HG02981 (cell line): ENCODE measurements around the gene ESR2.

ENCODE experiments used
- ATAC-seq: cut with Tn5 transposase; IDR thresholded peaks from one replicate; pipeline ENCODE4 v1.9.1; 2021; ENCODE audit warnings: mild to moderate bottlenecking, moderate library complexity; ENCODE audit not compliant: unreplicated experiment

The ESR2 gene

GRCh38 chr14:64272019-64272418 is 22.2 kb downstream of the ESR2 start:
- ATAC-seq: no peak

GRCh38 chr14:64266239-64266638 is 27.9 kb downstream of the ESR2 start:
- no peak for ATAC-seq

DNA sequence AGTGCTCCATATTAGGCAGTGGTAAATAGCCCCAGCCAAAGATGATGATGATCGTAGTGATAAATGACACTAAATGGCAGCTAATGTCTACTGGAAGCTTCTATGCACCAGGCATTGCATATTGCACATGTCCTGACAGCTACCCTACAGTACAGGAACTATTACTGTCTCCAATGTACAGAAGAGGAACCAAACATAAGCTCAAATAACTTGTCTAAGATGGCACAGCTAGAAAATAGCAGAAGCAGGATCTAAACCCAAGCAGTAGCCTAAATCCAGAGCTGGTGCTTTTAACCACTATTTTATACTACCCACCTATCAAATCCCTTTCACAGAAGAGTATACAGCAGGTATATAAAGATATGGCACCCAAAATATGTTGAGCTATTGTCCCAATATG is 28.9 kb downstream of the ESR2 start:
- no peak for ATAC-seq

- ATAC-seq: no peak
Measured at GRCh38 chr14:64260418-64260817, 33.8 kb downstream of the ESR2 start.

DNA sequence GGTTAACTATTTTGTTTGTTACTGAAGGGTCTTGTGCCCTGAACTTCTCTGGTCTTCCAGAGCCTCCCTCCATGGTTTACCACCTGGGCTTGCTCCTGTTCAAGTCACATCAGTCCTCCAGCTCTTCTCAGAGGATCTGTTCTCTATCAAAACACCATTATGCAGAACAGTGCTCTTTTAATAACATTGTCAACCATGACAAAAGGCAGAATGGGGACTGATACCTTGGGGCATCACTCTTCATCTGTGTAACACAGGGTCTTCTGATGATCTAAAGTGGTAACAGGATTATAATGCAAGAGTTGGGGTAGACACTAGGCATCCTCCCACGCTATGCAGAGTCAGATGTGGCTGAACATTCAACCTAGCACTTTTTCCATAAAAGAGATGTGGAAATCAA is 38.4 kb downstream of the ESR2 start:
- no peak for ATAC-seq

GRCh38 chr14:64253672-64254071 is 40.5 kb downstream of the ESR2 start:
- ATAC-seq: no peak

DNA sequence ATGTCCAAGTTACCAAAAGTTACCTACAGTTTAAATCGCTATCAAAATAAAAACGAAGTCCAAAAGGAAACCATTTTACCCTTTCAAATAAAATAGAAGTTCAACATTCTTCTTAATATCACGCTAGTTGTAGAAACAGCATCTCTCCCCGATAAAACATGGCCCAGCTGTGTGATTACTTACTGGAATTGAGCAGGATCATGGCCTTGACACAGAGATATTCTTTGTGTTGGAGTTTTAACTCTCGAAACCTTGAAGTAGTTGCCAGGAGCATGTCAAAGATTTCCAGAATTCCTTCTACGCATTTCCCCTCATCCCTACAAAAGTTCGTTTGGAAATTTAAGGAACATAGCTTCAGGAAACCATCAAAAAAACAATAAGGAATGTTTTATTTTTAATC is 44.8 kb downstream of the ESR2 start:
- no peak for ATAC-seq

- no peak for ATAC-seq
Measured at GRCh38 chr14:64248689-64249088, 45.5 kb downstream of the ESR2 start.

DNA sequence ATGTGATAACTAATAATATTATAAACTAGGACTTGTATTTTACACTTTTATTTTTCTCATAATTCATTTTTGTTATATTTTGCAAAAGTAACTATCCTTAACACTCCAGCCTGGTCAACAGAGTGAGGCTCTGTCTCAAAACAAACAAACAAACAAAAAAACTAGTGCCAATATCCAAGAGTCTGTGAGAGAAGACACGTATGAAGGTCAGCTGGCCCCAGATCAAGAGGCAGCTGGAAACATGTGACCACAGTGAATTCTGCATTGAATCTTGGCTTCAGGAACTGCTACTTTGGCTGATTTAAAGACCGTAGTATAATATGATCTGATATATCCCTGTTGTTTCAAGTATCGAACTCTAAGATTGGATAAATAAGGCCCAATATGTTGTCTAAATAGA is 47.0 kb downstream of the ESR2 start:
- no peak for ATAC-seq

GRCh38 chr14:64246688-64247087 is 47.5 kb downstream of the ESR2 start:
- ATAC-seq: no peak

DNA sequence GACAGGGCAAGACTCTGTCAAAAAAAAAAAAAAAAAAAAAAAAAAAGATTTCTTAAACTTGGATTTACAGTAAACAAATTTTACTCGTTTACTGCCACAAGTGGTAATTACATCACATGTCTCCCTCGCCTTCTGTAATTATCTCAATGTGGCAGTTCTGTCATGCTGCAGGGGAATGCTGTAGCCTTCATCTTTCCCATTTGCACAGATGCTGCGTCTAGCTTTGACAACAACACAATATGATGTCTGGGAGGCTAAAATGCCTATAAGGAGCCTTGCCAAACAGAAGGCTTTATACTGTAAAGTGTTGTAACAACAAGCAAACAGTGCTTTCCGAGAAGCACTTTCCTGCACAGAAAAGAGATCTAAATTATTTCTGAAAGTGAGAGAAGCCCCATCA is 48.7 kb downstream of the ESR2 start:
- ATAC-seq: no peak

DNA sequence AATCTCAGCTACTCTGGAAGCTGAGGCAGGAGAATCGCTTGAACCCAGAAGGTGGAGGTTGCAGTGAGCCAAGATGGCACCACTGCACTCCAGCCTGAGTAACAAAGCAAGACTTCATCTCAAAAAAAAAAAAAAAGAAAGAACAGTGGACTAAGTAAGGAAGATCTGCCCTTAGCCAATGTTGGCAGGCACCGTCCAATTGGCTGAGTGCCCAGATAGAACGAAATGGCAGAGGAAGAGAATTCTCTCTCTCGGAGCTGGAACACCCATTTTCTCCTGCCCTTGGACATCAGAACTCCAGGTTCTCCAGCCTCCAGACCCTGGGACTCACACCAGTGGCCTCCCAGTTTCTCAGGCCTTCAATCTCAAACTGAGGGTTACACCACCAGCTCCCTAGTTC is 49.9 kb downstream of the ESR2 start:
- no peak for ATAC-seq

DNA sequence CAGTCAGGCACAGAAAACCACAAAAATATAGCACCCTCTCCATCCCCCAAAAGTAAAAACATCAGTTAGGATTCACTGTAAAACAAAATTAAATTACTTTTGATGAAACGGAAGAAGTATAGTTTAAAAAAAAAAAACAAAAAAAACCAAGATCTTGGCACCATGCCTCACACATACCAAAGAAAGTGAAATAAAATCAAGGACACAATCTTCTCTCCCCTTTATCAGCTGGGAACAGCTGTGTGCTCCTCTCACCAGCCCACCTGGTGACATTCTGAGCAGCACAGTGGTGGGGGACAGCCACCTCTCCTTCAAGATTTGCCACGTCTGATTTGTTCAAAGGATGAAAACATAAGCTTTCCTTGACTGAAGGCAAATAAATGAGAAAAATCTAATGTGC is 55.5 kb downstream of the ESR2 start:
- no peak for ATAC-seq

DNA sequence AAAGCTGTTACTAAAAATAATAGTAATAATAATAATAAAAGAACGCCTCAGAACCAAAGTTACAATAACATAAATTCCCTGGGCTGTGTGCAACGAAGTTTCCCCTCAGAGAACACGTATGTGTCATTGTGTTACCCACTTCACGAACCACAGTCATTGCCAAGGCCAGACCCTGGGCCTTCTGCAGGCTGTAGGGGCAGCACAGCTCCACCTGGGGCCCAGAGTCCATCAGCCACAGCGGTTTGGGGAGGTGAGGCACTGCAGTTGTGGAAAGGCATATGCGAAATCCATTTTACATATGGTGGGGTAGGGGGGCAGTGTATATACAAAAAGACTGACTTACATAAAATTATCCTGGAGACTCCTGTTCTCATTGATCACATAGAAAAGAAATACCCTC is 56.1 kb downstream of the ESR2 start:
- ATAC-seq: no peak

DNA sequence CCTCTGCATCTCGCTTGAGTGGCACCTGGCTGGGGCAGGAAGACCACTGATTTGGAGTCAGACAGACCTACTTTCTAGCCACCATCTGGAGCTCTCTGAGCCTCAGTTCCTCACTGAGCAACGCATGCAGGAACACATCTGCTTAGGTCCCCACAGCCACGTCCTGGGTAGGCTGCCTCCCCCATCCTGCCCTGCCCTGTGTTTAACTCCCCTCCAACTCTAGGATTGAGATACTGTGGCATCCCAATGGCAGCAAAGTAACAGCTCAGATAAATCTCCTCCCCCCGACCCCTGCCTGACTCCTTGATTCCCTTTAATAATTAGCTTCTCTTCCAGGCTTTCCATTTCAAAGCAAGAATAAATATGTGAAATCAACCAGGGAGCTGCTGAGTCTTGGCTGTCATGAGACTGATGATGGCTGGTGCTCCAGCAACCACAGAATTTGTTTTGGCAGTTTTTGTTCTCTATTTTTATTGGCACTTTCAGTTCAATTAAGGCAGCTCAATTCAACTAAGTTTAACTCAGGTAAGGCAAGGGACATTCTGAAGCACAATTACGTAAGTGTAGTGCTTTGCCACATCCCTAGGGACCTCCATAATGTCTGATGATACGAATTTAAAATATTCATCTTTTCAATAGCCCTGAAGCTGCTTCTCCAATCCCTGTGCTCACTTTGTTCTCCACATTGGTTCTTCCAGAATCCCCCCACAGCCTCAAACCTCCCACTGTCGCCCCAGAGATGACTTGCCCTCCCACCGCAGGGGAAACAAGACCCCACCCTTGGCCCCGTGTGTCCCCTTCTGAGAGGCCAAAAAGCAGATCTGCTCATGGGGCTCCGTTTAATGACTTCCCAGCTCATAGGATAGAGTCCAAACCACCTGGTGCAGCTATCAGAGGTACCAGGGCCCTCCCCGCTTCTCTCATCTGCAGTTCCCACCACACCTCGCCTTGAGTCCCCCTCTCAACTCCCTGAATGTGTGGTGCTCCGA is 58.2 kb downstream of the ESR2 start:
- ATAC-seq: peak; percentile 55

GRCh38 chr14:64234877-64235651 is 59.1 kb downstream of the ESR2 start:
- ATAC-seq: no peak

- no peak for ATAC-seq
Measured at GRCh38 chr14:64233531-64234190, 60.5 kb downstream of the ESR2 start.

GRCh38 chr14:64232944-64233343 is 61.2 kb downstream of the ESR2 start:
- ATAC-seq: no peak

- peak; percentile 35 for ATAC-seq
Measured at GRCh38 chr14:64232095-64232838, 61.9 kb downstream of the ESR2 start.

- no peak for ATAC-seq
Measured at GRCh38 chr14:64229489-64229888, 64.7 kb downstream of the ESR2 start.

DNA sequence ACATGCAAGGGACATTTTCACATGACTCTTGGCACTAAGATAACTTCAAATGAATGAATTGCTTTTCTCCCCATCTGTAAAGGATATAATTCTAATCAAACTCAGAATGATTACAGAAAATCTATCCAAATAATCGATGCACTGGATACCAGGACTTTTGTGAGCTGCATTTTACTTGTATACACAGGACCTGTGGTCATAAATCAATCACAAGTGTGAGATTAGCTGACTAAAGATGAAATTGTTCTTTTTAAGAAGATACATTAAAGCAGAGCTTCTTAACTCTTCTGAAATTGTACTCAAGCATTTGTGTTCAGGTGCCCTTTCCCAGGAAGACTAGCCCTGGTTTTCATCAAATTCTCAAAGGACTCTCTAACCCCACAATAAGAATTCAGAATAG is 66.3 kb downstream of the ESR2 start:
- ATAC-seq: no peak
